Measurements from ENCODE around the gene FBH1.
"Not testable (repeated sequence)": the region's sequence is repeated elsewhere in the genome, so short reads cannot be mapped to it uniquely, and the experiment has no call there.

Gene FBH1

DNA sequence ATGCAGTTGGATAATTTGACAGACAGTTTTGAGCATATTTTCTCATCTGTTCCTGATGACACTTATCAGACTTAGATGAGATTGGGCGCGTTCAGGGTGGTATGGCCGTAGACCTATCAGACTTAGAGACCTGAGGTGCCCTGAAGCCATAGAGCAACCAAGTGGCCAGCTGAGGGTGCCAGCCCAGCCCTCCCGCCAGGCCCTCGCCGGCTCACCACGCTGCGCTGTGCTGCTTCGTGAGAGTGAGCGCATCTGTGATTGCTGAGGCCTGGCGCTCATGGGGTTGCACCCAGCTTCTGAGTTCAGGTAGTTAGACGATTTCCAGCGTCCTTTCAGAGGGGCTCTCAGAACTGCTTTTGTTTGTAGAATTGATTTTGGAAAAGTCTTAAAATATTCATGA, 10.2 kb downstream of the FBH1 start:
- Histone ChIP-seq H3K4me3 (ENCODE audit: low read depth, low read length) (no peak overlapping the region), H3K9me3 (no peaks in the 10 kb centered on the region), H3K4me1 (no peaks in the 10 kb centered on the region), H3K36me3 (peaks cover 20% of the 10 kb centered on the region), H3K27me3 (no peaks in the 10 kb centered on the region)
- DNase-seq: no peak
- TF ChIP-seq, protein P1, sequence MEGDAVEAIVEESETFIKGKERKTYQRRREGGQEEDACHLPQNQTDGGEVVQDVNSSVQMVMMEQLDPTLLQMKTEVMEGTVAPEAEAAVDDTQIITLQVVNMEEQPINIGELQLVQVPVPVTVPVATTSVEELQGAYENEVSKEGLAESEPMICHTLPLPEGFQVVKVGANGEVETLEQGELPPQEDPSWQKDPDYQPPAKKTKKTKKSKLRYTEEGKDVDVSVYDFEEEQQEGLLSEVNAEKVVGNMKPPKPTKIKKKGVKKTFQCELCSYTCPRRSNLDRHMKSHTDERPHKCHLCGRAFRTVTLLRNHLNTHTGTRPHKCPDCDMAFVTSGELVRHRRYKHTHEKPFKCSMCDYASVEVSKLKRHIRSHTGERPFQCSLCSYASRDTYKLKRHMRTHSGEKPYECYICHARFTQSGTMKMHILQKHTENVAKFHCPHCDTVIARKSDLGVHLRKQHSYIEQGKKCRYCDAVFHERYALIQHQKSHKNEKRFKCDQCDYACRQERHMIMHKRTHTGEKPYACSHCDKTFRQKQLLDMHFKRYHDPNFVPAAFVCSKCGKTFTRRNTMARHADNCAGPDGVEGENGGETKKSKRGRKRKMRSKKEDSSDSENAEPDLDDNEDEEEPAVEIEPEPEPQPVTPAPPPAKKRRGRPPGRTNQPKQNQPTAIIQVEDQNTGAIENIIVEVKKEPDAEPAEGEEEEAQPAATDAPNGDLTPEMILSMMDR (IDR thresholded peaks at IDR 0.05; ENCODE audit: low read depth, low read length): no peak

DNA sequence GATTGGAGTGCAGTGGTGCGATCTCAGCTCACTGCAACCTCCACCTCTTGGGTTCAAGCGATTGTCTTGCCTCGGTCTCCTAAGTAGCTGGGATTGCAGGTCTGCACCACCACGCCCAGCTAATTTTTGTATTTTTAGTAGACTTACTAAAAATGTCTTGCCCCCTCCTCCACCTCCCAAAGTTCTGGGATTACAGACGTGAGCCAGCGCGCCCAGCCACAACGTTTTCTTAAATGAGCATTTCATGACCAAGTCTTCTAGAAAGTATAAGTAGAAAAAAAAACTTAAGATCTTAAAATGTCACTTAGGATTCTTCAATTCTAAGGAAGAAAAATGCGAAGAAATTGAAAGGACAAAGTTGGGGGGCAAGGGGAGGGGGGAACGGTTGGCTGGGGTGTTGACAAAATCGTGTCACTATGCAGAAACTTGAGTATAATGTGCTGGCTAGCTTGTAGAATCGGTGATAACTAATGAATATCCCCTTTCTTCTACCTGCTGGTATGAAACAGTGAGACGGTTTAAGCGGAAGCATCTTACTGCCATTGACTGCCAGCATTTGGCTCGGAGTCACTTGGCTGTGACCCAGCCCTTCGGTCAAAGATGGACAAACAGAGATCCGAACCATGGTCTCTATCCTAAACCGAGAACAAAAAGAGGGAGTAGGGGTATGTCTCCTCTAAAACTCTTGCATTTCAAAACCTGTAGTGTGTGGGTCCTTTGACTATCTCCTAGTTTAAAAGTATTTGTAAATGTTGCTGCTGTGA, 12.7 kb downstream of the FBH1 start:
- no peak for DNase-seq
- Histone ChIP-seq H3K4me3 (ENCODE audit: low read depth, low read length) (no peak overlapping the region), H3K9me3 (no peaks in the 10 kb centered on the region), H3K4me1 (no peaks in the 10 kb centered on the region), H3K36me3 (peaks cover 8% of the 10 kb centered on the region), H3K27me3 (no peaks in the 10 kb centered on the region)
- TF ChIP-seq, protein P1 (IDR thresholded peaks at IDR 0.05; ENCODE audit: low read depth, low read length): no peak

DNA sequence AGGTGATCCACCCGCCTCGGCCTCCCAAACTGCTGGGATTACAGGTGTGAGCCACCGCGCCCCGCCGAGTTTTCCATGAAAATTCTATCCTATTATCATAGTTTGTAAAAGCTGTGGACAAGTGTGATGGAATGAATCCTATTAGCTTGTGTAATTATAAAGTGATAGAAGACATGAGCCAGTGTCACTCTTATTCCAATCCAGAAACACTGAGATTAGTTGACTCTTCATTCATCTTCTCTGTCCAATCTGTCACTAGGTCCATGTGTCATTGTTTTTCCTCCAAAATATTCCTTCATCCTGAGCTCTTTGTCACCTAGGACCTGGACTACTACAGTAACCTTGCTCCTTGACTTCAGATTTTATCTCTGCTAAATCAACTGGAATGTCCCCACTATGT, 13.5 kb downstream of the FBH1 start:
- Histone ChIP-seq H3K9me3 (no peaks in the 10 kb centered on the region), H3K27me3 (no peaks in the 10 kb centered on the region), H3K4me1 (no peaks in the 10 kb centered on the region), H3K36me3 (peaks cover 8% of the 10 kb centered on the region), H3K4me3 (ENCODE audit: low read depth, low read length) (no peak overlapping the region)
- no peak for DNase-seq
- TF ChIP-seq, protein P1 (IDR thresholded peaks at IDR 0.05; ENCODE audit: low read depth, low read length): no peak

DNA sequence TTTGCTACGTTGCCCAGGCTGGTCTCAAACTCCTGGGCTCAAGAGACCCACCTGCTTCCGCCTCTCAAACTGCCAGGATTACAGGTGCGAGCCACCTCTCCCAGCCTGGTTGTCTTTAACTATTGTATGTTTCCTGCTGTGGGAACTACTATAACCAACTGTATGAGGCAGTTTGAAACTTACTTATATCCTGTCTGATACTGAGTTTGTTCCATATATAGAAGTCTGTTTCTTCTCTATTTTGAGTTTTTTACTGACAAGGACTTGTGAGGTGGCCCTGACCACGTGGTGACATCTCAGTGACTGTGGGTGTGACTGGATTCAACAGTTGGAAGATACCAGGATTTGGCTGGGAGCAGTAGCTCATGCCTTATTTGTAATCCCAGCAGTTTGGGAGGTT, 14.2 kb downstream of the FBH1 start:
- no peaks in the 10 kb centered on the region for H3K4me1 ChIP-seq
- no peak for DNase-seq
- TF ChIP-seq, protein P1 (IDR thresholded peaks at IDR 0.05; ENCODE audit: low read depth, low read length): no peak
- H3K36me3 ChIP-seq: peaks cover 13% of the 10 kb centered on the region
- no peaks in the 10 kb centered on the region for H3K9me3 ChIP-seq
- H3K27me3 ChIP-seq: no peaks in the 10 kb centered on the region
- H3K4me3 ChIP-seq (ENCODE audit: low read depth, low read length): no peak overlapping the region

DNA sequence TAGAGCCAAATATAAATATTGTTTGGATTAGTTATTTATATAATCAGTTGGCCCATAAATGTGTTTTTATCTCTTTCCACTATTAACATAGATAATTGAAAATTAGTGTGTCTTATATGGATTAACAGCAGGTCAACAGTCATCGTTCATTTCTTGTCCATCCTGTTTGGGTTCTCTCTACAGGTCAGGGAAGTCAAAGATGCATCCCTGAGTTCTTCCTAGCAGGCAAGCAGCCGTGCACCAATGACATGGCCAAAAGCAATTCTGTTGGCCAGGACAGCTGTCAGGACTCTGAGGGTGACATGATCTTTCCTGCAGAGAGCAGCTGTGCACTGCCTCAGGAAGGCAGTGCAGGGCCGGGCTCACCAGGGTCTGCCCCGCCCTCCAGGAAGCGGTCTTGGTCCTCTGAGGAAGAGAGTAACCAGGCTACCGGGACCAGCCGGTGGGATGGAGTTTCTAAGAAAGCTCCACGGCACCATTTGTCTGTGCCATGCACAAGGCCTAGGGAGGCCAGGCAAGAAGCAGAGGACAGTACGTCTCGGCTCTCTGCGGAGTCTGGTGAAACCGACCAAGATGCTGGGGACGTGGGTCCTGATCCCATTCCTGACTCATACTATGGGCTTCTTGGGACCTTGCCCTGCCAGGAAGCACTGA, 15.9 kb downstream of the FBH1 start:
- Histone ChIP-seq H3K27me3 (no peaks in the 10 kb centered on the region), H3K36me3 (peaks cover 24% of the 10 kb centered on the region), H3K4me3 (ENCODE audit: low read depth, low read length) (no peak overlapping the region), H3K4me1 (no peaks in the 10 kb centered on the region), H3K9me3 (no peaks in the 10 kb centered on the region)
- TF ChIP-seq, protein P1 (IDR thresholded peaks at IDR 0.05; ENCODE audit: low read depth, low read length): no peak
- no peak for DNase-seq

DNA sequence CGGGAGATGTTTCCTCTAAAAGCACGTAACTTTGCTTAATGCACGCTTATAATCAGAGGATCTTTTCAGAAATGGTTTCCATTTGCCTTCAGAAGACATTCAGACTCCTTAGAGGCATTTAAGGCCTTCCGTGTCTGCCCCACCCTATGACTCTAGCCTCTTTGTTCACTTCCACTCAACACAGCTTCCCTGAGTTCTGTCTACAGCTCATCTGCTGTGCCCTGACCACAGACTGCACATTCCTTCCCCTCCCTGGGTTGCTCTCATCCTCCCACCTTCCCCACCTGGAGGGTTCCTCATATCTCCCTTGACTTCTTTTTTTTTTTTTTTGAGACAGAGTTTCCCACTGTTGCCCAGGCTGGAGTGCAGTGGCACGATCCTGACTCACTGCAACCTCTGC, 16.6 kb downstream of the FBH1 start:
- no peak for DNase-seq
- Histone ChIP-seq H3K36me3 (peaks cover 30% of the 10 kb centered on the region), H3K9me3 (no peaks in the 10 kb centered on the region), H3K4me3 (ENCODE audit: low read depth, low read length) (no peak overlapping the region), H3K27me3 (no peaks in the 10 kb centered on the region), H3K4me1 (no peaks in the 10 kb centered on the region)
- TF ChIP-seq, protein P1 (IDR thresholded peaks at IDR 0.05; ENCODE audit: low read depth, low read length): no peak

DNA sequence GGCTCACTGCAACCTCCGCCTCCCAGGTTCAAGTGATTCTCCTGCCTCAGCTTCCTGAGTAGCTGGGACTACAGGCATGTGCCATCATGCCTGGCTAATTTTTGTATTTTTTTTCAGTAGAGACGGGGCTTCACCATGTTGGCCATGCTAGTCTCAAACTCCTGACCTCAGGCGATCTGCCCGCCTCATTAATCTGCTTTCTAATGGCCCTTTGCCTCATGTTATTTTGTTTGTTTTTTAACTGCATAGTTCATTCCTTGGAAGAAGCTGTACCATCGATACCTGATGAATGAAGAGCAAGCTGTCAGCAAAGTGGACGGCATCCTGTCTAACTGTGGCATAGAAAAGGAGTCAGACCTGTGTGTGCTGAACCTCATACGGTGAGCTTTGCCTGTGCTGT, 18.6 kb downstream of the FBH1 start:
- DNase-seq; H3K27me3 ChIP-seq; H3K4me3 ChIP-seq (ENCODE audit: low read depth, low read length); H3K9me3 ChIP-seq; H3K4me1 ChIP-seq: not testable (repeated sequence)
- peaks cover 30% of the 10 kb centered on the region for H3K36me3 ChIP-seq

All from BE2C (cell line).